Inflammatory macrophage treated with lipopolysaccharide for 1 hour (primary cell): Measurements from ENCODE around the gene KLK11.

Experiments used
- DNase-seq, 2 donors: peaks; one replicate each; pipeline ENCODE4 v3.0.0-alpha.2; 2020 to 2022

Gene KLK11

GRCh38 chr19:51027873-51028272, 1.5 kb upstream of the KLK11 start:
- DNase-seq: no peak

- DNase-seq: no peak
Observed at GRCh38 chr19:51027126-51027806, 850 bp upstream of the KLK11 start.

GRCh38 chr19:51025809-51026553, 435 bp downstream of the KLK11 start:
- DNase-seq: no peak

GRCh38 chr19:51025401-51025800, 1.0 kb downstream of the KLK11 start:
- DNase-seq: no peak

DNA sequence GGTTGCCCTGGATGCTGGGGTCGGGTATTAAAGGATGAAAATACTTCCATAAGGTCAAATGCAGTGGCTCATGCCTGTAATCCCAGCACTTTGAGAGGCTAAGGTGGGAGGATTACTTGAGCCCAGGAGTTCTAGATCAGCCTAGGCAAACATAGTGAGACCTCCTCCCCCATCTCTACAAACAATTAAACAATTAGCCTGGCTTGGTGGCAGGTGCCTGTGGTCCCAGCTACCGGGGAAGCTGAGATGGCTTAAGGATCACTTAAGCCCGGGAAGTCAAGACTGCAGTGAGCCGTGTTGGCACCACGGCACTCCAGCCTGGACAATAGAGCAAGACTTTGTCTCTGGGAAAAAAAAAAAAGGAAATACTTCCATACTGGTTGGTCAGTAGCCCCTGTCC, 1.5 kb downstream of the KLK11 start:
- DNase-seq: no peak

DNA sequence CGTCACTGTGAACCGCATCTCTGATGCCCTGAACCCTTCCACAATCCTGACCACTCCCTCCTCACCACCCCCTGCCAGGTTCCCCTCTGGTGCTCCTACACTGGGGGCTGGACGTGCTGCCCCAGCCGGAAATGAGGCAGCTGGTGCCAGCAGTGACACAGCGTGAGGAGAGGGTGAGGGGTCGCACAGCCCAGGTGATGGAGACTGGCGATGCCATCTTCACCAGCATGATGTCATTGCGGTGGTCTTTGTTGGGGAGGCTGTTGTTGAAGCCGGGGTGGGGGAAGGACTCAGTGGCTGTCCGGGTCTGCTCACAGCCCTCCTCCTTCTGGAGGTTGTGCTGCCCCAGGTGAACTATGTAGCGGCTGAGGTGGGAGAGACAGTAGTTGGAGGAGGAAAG, 2.5 kb downstream of the KLK11 start:
- DNase-seq: no peak

GRCh38 chr19:51022526-51022925, 3.9 kb downstream of the KLK11 start:
- no peak for DNase-seq

DNA sequence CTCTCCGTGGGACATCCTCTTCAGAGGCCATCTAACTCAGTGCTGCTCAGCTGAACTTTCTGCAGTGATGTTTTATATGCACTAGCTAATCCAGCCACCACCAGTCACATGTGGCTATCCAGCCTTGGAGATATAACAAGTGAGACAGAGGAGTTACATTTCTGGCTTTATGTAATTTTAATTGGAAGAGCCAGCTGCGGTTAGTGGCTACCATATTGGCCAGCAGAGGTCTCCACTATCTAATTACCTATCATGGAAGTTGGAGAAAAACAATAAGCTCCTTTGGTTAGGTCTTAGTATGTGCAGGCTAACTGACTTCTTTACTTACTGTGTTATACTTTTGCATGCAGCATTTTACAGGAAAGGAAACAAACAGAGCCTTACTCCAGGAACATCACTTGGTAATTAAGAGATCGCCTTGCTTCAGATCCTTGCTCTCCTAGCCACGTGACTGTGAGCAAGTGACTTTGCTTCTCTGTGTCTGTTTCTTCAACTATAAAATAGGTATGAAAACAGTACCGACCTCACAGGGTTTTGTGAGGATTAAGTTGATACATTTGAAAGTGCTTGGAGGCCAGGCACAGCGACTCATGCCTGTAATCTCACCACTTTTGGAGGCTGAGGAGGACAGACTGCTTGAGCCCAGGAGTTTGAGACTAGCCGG, 5.3 kb downstream of the KLK11 start:
- peak; percentile 25 to 65 for DNase-seq

DNA sequence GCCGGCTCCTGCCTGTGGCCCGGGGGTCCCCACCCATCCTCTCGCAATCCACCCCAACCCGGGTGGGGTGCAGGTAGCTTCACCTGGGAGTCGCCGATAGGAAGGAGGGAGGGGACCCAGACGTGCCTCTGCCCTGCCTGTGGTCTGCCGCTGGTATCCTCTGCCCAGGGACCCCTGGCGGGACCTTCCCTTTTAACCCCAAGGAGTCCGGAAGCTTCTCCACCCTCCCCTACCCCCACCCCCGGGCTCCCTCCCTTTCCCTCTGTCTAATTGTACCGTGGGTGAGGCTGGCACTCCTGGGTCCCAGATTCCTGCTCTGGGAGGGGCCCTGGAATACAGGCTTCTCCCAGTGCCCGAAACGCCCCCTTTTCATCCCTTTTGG, 6.9 kb downstream of the KLK11 start, which contains the start of gene KLK10:
Gene KLK10, minus strand, starts transcription at position 166 of the 382 bp plus-strand sequence. CDS start 579 bp downstream, outside the sequence.
- no peak for DNase-seq

DNA sequence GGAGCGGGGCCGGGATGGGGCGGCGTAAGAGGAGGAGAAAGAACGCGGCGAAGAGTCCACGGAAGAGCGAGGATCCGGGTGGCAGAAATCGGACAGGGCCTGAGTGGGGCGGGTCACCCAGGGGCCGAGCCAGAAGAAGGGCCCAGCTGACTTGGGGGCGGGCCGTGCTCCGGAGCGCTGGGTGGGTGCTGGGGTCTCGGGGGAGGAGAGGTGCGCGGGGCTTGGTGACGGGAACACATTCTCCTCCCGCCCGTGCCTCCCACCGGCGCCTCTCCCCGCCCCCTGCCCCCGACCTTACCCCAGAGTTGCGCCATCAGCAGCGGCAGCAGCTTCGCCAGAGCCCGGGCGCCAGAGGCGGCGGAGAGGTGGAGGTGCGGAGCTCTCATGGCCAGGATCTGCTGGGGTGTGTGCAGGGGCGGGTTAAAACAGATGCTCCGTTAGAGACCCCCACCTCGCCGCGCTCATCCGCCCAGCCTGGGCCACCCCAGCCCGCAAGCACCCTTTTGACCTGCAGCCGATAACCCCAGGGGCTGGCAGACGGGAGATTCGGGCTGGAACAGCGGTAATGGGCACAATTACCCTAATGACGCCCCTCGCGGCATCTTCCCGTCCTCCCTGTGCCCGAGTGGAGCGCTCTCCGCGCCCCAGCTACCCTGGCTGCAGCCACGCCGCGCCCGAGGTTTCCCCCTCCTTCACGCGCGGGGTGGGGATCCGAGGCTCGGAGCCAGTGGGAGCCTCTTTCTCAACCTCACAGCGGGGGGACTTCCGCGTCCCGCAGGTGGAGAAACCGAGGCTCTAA, 7.5 kb downstream of the KLK11 start:
- no peak for DNase-seq

- peak; percentile 29 to 70 for DNase-seq
Observed at GRCh38 chr19:51016798-51017683, 9.4 kb downstream of the KLK11 start.

- DNase-seq: no peak
Observed at GRCh38 chr19:51015691-51016267, 10.6 kb downstream of the KLK11 start.

- no peak for DNase-seq
Observed at GRCh38 chr19:51014242-51014641, 12.2 kb downstream of the KLK11 start.

GRCh38 chr19:51012661-51013190, 13.7 kb downstream of the KLK11 start:
- no peak for DNase-seq

- DNase-seq: no peak
Observed at GRCh38 chr19:51010066-51010795, 16.2 kb downstream of the KLK11 start.

- DNase-seq: no peak
Observed at GRCh38 chr19:51009061-51009891, 17.1 kb downstream of the KLK11 start.

- no peak for DNase-seq
Observed at GRCh38 chr19:51007488-51007887, 18.9 kb downstream of the KLK11 start.

DNA sequence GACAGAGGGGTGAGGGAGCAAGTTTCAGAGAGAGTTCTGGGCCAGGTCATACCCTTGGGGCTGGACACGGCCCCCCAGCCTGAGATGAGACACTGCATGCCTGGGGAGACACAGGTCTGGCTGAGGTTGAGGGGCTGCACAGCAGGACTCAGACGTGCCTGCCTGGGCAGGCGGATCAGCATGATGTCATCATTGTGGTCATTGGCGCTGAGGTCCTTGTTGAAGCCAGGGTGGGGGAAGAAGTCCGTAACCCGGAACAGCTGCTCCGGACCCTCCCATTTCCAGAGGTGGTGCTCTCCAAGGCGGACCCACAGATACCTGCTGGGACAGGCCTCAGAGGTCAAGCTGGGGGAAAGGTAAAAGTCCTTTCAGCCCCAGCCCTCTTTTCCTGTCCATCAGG, 20.0 kb downstream of the KLK11 start:
- no peak for DNase-seq

DNA sequence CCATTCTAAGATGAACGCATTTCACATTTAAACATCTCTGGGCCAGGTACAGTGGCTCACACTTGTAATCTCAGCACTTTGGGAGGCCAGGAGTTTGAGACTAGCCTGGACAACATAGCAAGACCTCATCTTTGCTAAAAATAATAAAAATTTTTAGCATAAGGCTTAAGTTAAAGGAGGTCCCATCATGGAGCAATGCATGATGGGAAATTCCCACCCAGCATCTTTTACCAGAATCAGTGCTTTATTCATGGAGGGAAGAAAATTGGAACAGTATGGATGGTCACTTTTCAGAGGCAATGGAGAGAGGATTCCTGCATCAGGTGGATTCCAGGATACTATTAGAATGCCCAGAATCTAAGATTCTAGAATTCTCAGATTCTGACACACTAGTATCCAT, 21.2 kb downstream of the KLK11 start:
- no peak for DNase-seq

DNA sequence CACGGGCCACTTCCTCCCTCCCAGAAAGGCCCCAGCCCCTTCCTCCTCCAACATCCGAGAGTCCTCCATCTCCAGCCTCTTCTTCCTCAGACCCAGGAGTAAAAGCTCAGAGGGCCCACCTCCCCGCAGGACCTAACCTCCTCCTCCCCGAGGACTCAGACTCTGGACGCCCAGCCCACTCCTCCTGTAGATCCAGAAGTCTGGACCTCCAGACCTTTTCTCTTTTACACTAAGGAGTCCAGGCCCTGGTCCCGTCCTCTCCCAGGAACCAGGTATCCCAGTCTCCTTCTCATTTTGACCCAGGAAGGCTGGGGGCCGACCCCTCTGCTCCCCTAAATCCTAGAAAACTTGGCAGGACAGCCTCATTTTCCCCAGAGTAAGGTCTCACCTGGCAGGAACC, 23.1 kb downstream of the KLK11 start:
- no peak for DNase-seq
